Thyroid gland (tissue), 4 donors: Measurements from ENCODE around the gene TMEM38A. TPM values are rescaled to one million over a fixed set of nuclear protein-coding genes. Genes with fewer than 3 reads are reported as not detected.
A peak's percentile ranks its signal among the peaks of the same experiment; 100 is the strongest.

ENCODE experiments used
- DNase-seq, 2 donors: peaks; one replicate each; pipeline ENCODE4 v3.0.0-alpha.2; 2019
- H3K27ac ChIP-seq, 3 donors: fragments of 200-600 bp; sonication (generic); 1 replicate in 2 of 3; 2 replicates in 1 of 3; pipeline ENCODE4 v1.5.1; 2016 to 2019; ENCODE audit warnings: mild to moderate bottlenecking in 1 of 3, moderate library complexity in 1 of 3
- H3K27me3 ChIP-seq: fragments of 200-600 bp; sonication (generic); one replicate; pipeline ENCODE4 v1.5.1; 2019
- H3K36me3 ChIP-seq, 2 donors: fragments of 200-600 bp; sonication (generic); one replicate each; pipeline ENCODE4 v1.5.1; 2016 to 2019
- H3K4me1 ChIP-seq, 2 donors: fragments of 200-600 bp; sonication (generic); one replicate each; pipeline ENCODE4 v1.5.1; 2017 to 2019
- H3K4me3 ChIP-seq, 3 donors: fragments of 200-600 bp; sonication (generic); replicated peaks in 1 of 3; 1 replicate in 2 of 3; 2 replicates in 1 of 3; pipeline ENCODE4 v1.5.1; 2016; ENCODE audit warnings: mild to moderate bottlenecking in 1 of 3
- H3K9me3 ChIP-seq: fragments of 200-600 bp; sonication (generic); one replicate; pipeline ENCODE4 v1.5.1; 2017
- POLR2A ChIP-seq, 2 donors: fragments of 450-650 bp; IDR thresholded peaks; one replicate each; pipeline ENCODE4 v1.6.1; 2017; ENCODE audit warnings: antibody characterized with exemption in 2 of 2, mild to moderate bottlenecking in 2 of 2, moderate library complexity in 1 of 2
- WGBS, 2 donors: methylation state at CpG; one replicate each; pipeline ENCODE4 v1.1.5; 2017; 5-methylcytosine and 5-hydroxymethylcytosine counted together
- intact Hi-C: fragments of 100-400 bp; cut with DNase I; formaldehyde crosslinking; loops from one replicate; pipeline ENCODE4 v1.15.1; 2023
- total RNA-seq, 4 donors: library from RNA; depleted of rRNA; stranded (reverse); fragments of >200 nt; gene quantifications; one replicate each; pipeline ENCODE4 v1.2.3, GENCODE V29; 2016
- TF ChIP-seq, protein P1 (sequence below), 6 experiments: fragments of 200-600 bp in 3 of 6; fragments of 450-650 bp in 3 of 6; sonication (generic) in 3 of 6; IDR thresholded peaks; one replicate each; pipeline ENCODE4 v1.5.1; 2016 to 2019; ENCODE audit warnings: antibody characterized with exemption in 6 of 6, mild to moderate bottlenecking in 2 of 6, inconsistent platforms in 1 of 6, moderate library complexity in 1 of 6

TMEM38A gene
- total RNA-seq, 4 donors from 2014 or later = 3.2 to 7.8 (median 5.6) TPM

DNA sequence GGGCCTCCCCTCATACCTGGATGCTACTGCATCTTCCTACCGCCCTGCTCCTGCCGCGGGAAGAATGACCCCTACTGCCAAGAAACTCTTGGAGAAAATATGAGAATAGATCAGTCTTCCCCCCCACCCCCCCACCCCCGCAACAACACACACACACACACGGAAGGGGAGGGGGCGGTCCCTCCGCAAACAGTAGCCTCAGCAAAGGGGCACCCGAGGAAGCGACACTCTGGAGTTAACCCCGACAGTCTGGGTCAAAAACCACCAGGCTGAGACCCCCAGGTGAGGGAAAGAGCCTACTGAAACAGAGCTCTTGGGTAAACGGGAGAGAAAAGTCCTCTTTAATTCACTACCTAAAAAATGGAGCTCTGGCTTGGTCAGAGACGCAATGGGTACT lies 34.1 kb upstream of the TMEM38A start:
- 4 to 7% methylated on average over 12 of the region's 12 CpGs for WGBS, 2 donors
- peaks cover 17 to 20% of the 10 kb centered on the region in 2 donors for H3K4me1 ChIP-seq
- peak overlapping the region in 2 of 3 donors; percentile 61 to 75 for H3K27ac ChIP-seq
- TF ChIP-seq POLR2A (IDR thresholded peaks at IDR 0.05) = no peak
- TF ChIP-seq, protein P1, sequence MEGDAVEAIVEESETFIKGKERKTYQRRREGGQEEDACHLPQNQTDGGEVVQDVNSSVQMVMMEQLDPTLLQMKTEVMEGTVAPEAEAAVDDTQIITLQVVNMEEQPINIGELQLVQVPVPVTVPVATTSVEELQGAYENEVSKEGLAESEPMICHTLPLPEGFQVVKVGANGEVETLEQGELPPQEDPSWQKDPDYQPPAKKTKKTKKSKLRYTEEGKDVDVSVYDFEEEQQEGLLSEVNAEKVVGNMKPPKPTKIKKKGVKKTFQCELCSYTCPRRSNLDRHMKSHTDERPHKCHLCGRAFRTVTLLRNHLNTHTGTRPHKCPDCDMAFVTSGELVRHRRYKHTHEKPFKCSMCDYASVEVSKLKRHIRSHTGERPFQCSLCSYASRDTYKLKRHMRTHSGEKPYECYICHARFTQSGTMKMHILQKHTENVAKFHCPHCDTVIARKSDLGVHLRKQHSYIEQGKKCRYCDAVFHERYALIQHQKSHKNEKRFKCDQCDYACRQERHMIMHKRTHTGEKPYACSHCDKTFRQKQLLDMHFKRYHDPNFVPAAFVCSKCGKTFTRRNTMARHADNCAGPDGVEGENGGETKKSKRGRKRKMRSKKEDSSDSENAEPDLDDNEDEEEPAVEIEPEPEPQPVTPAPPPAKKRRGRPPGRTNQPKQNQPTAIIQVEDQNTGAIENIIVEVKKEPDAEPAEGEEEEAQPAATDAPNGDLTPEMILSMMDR (IDR thresholded peaks at IDR 0.05) = no peak
- H3K9me3 ChIP-seq = no peaks in the 10 kb centered on the region
- intact Hi-C loops = loop anchor here (5.0 kb wide), 1 partner anchor 54 kb away; the partner anchor contains the start of gene SLC35E1
- no peaks in the 10 kb centered on the region for H3K27me3 ChIP-seq
- H3K4me3 ChIP-seq = peak overlapping the region; percentile 86 to 99 (median 96)
- peaks cover 3 to 6% of the 10 kb centered on the region in 2 donors for H3K36me3 ChIP-seq
- DNase-seq = no peak

DNA sequence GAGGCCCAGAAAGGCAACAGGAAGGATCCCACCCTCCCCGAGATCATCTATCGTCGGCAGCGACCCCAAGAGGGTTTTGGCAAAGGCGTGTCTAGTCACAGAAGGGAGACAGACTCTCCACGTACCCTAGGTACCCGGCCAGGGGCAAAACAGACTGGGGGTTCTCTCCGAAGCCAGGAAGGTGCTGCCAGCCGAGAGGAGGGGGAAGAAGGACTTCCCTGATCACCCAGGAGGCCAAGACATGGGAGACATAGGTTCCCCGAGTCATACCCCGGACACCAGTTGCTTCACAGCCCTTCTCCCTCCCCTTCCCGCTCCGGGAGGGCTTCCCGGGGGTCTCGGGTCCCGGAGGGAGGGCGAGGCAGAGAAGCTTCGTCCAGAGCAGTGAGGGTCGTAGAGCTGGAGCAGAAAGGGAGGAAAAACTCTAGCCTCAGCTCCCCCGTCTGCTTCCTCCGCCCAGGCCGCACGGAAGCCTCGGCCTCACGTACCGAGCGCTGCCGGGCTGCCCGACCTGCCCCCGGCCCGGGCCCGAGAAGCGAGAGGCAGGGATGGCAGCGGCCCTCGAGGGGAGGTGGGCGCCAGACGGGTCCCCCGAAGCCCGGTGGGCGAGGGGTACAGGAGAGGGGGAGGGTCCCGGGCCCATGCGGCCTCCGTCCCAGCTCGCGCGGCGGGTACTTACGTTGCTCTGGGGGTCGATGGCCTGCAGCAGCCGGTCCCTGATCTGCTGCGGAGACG lies 33.6 kb upstream of the TMEM38A start:
- intact Hi-C loops = loop anchor here (5.0 kb wide), 1 partner anchor 55 kb away; the partner anchor contains the start of gene SLC35E1
- DNase-seq = no peak
- 0% methylated on average over 27 to 40 of the region's 52 CpGs for WGBS, 2 donors
- Histone ChIP-seq H3K4me1 (peaks cover 17 to 20% of the 10 kb centered on the region in 2 donors), H3K4me3 (peak overlapping the region; percentile 86 to 99 (median 96)), H3K27ac (peak overlapping the region; percentile 44 to 75 (median 61)), H3K9me3 (no peaks in the 10 kb centered on the region), H3K36me3 (peaks cover 3 to 6% of the 10 kb centered on the region in 2 donors), H3K27me3 (no peaks in the 10 kb centered on the region)
- no peak for TF ChIP-seq POLR2A (IDR thresholded peaks at IDR 0.05)
- TF ChIP-seq, protein P1 (IDR thresholded peaks at IDR 0.05) = no peak

DNA sequence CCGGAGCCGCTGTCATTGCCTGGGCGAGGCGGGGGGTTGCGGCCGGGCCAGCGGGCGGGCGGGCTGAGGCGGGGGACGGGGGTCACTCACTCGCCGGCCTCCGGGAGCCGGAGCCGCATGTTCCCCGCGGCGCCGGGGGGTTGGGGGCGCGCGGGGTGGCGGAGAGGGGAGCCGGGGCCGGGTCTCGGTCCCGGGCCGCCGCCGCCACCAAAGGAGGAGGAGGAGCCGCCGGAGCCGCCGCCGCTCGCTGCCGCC lies 33.1 kb upstream of the TMEM38A start:
- DNase-seq = no peak
- Histone ChIP-seq H3K27ac (peak overlapping the region; percentile 44 to 75 (median 61)), H3K27me3 (no peaks in the 10 kb centered on the region), H3K4me1 (peaks cover 17 to 20% of the 10 kb centered on the region in 2 donors), H3K4me3 (peak overlapping the region; percentile 86 to 99 (median 96)), H3K9me3 (no peaks in the 10 kb centered on the region), H3K36me3 (peaks cover 6% of the 10 kb centered on the region in 2 donors)
- 0% methylated on average over 7 of the region's 38 CpGs; no CpG with 5 or more reads in 1 of the 2 donors for WGBS, 2 donors
- intact Hi-C loops = loop anchor here (5.0 kb wide), 1 partner anchor 56 kb away; the partner anchor contains the start of gene SLC35E1
- TF ChIP-seq POLR2A (IDR thresholded peaks at IDR 0.05) = peak in 1 of 2 donors; percentile 25
- TF ChIP-seq, protein P1 (IDR thresholded peaks at IDR 0.05) = peak in 1 of 6 experiments; percentile 12

DNA sequence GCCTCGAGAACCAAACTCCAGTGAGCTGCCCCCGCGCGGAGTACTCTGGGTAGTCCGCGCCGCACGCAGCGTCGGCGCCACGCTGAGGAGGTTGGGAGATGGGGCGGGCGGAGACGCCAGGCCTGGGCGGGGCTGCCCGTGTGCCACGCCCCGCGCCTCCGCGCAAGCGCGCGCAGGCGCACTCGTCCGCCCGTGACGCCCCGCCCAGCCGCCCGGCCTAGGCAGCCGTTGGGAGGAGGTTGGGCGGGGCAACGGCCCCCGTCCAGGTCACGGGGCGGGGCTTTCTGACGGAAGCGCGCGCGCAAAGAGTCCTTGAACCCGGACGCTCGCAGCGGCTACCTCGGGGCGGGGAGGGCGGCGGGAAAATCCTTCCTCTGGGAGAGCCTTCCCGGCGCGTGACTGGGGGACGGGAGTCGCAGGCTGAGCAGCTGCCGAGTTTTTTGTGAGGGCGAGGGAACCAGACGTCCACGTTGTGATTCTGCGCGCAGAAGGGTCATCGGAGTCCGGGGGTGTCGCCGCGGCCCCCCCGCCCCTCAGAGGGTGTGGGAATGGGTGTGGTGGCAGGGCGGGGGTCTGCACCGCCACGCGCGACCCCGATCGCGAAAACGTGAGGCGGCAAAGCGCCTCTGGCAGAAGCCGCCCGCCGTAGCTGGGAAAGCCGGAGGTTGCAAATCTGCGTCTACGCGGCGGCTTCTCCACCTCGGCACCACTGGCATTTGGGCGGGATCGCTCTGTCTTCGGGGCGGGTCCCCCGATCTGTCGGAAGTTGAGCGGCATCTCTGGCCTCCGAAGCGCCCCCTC lies 32.6 kb upstream of the TMEM38A start, which contains the start of gene MED26:
TSS of gene MED26 (minus strand) at position 22 of the 801 bp plus-strand sequence. CDS start 261 bp downstream, outside the sequence.
- intact Hi-C loops = loop anchor here (5.0 kb wide), 1 partner anchor 56 kb away; the partner anchor contains the start of gene SLC35E1
- TF ChIP-seq POLR2A (IDR thresholded peaks at IDR 0.05) = peak in 1 of 2 donors; percentile 85
- TF ChIP-seq, protein P1 (IDR thresholded peaks at IDR 0.05) = peak in 1 of 6 experiments; percentile 13
- peak within 1 kb of the TSS; percentile 92 to 99 (median 96) for H3K4me3 ChIP-seq
- H3K36me3 ChIP-seq = peaks cover 6 to 8% of the 10 kb centered on the region in 2 donors
- peak; percentile 93 to 94 for DNase-seq
- H3K4me1 ChIP-seq = peaks cover 17 to 20% of the 10 kb centered on the region in 2 donors
- no peaks in the 10 kb centered on the region for H3K27me3 ChIP-seq
- no peaks in the 10 kb centered on the region for H3K9me3 ChIP-seq
- H3K27ac ChIP-seq = peak within 1 kb of the TSS; percentile 79 to 95 (median 93)
- 0% methylated on average over 13 to 16 of the region's 98 CpGs for WGBS, 2 donors
